ENCODE data around the gene ANKRD65.
"Not testable (repeated sequence)": the region's sequence is repeated elsewhere in the genome, so short reads cannot be mapped to it uniquely, and the experiment has no call there.

Gene ANKRD65

GRCh38 chr1:1421147-1421906, at the start of gene ANKRD65:
TSS of gene ANKRD65 (minus strand) at chr1:1421276. CDS start at chr1:1421005, 271 bp downstream.
- no peak for DNase-seq (ENCODE audit: low read depth in 2 of 2)

GRCh38 chr1:1468196-1468985, 47.3 kb upstream of the ANKRD65 start:
- DNase-seq (ENCODE audit: low read depth in 2 of 2) = not testable (repeated sequence)

- DNase-seq (ENCODE audit: low read depth in 2 of 2) = no peak
Observed at GRCh38 chr1:1463312-1463711, 42.2 kb upstream of the ANKRD65 start.

GRCh38 chr1:1462318-1462966, 41.4 kb upstream of the ANKRD65 start:
- DNase-seq (ENCODE audit: low read depth in 2 of 2) = no peak

- no peak for DNase-seq (ENCODE audit: low read depth in 2 of 2)
Observed at GRCh38 chr1:1461721-1462317, 40.7 kb upstream of the ANKRD65 start.

- no peak for DNase-seq (ENCODE audit: low read depth in 2 of 2)
Observed at GRCh38 chr1:1460540-1461130, 39.6 kb upstream of the ANKRD65 start.

GRCh38 chr1:1459711-1460110, 38.6 kb upstream of the ANKRD65 start:
- not testable (repeated sequence) for DNase-seq (ENCODE audit: low read depth in 2 of 2)

- DNase-seq (ENCODE audit: low read depth in 2 of 2) = not testable (repeated sequence)
Observed at GRCh38 chr1:1459156-1459555, 38.1 kb upstream of the ANKRD65 start.

GRCh38 chr1:1456683-1457255, 35.7 kb upstream of the ANKRD65 start:
- DNase-seq (ENCODE audit: low read depth in 2 of 2) = not testable (repeated sequence)

GRCh38 chr1:1455934-1456333, 34.9 kb upstream of the ANKRD65 start:
- DNase-seq (ENCODE audit: low read depth in 2 of 2) = not testable (repeated sequence)

GRCh38 chr1:1455366-1455884, 34.3 kb upstream of the ANKRD65 start:
- DNase-seq (ENCODE audit: low read depth in 2 of 2) = no peak

- DNase-seq (ENCODE audit: low read depth in 2 of 2) = not testable (repeated sequence)
Observed at GRCh38 chr1:1454286-1455056, 33.4 kb upstream of the ANKRD65 start.

GRCh38 chr1:1452882-1453281, 31.8 kb upstream of the ANKRD65 start:
- no peak for DNase-seq (ENCODE audit: low read depth in 2 of 2)

GRCh38 chr1:1452365-1452739, 31.3 kb upstream of the ANKRD65 start:
- not testable (repeated sequence) for DNase-seq (ENCODE audit: low read depth in 2 of 2)

GRCh38 chr1:1451696-1452364, 30.8 kb upstream of the ANKRD65 start:
- DNase-seq (ENCODE audit: low read depth in 2 of 2) = no peak

- DNase-seq (ENCODE audit: low read depth in 2 of 2) = not testable (repeated sequence)
Observed at GRCh38 chr1:1450616-1451015, 29.5 kb upstream of the ANKRD65 start.

GRCh38 chr1:1449099-1449739, 28.1 kb upstream of the ANKRD65 start, which contains the start of gene ATAD3C:
TSS of gene ATAD3C (plus strand) at chr1:1449689. CDS start at chr1:1450684, 995 bp downstream.
- no peak for DNase-seq (ENCODE audit: low read depth in 2 of 2)

- DNase-seq (ENCODE audit: low read depth in 2 of 2) = not testable (repeated sequence)
Observed at GRCh38 chr1:1446631-1447030, 25.6 kb upstream of the ANKRD65 start.
